Stimulated activated CD8-positive, alpha-beta memory T cell treated with anti-CD3 and anti-CD28 coated beads, Interleukin-4, amount 100 ng/mL, for 4 hours (primary cell): ENCODE results near the gene FBN2.

ENCODE experiments used
- DNase-seq, 2 donors: peaks; one replicate each; pipeline ENCODE4 v3.0.0-alpha.2; 2020; ENCODE audit warnings: low read depth in 2 of 2, low spot score in 1 of 2

The FBN2 gene

GRCh38 chr5:128257076-128257475, 281.0 kb downstream of the FBN2 start:
- DNase-seq: no peak

GRCh38 chr5:128254789-128255188, 283.3 kb downstream of the FBN2 start:
- DNase-seq: no peak

GRCh38 chr5:128253880-128254279, 284.2 kb downstream of the FBN2 start:
- DNase-seq: no peak

- DNase-seq: no peak
These were observed 284.9 kb downstream of the FBN2 start for GRCh38 chr5:128253161-128253560.

- no peak for DNase-seq
These were observed 285.3 kb downstream of the FBN2 start for GRCh38 chr5:128252756-128253155.

- DNase-seq: no peak
These were observed 285.8 kb downstream of the FBN2 start for GRCh38 chr5:128252196-128252595.

- no peak for DNase-seq
These were observed 292.1 kb downstream of the FBN2 start for GRCh38 chr5:128245974-128246373.

GRCh38 chr5:128243958-128244582, 294.0 kb downstream of the FBN2 start:
- no peak for DNase-seq

- no peak for DNase-seq
These were observed 296.9 kb downstream of the FBN2 start for GRCh38 chr5:128241051-128241695.

GRCh38 chr5:128237546-128237945, 300.5 kb downstream of the FBN2 start:
- DNase-seq: no peak

- no peak for DNase-seq
These were observed 301.0 kb downstream of the FBN2 start for GRCh38 chr5:128237000-128237399.

GRCh38 chr5:128236334-128236733, 301.7 kb downstream of the FBN2 start:
- DNase-seq: no peak

- DNase-seq: no peak
These were observed 303.0 kb downstream of the FBN2 start for GRCh38 chr5:128234928-128235641.

GRCh38 chr5:128228521-128228920, 309.5 kb downstream of the FBN2 start:
- DNase-seq: no peak

- DNase-seq: no peak
These were observed 310.0 kb downstream of the FBN2 start for GRCh38 chr5:128228008-128228407.

GRCh38 chr5:128225245-128226030, 312.6 kb downstream of the FBN2 start:
- no peak for DNase-seq

- DNase-seq: no peak
These were observed 313.7 kb downstream of the FBN2 start for GRCh38 chr5:128224336-128224735.

GRCh38 chr5:128220841-128221240, 317.2 kb downstream of the FBN2 start:
- DNase-seq: no peak

GRCh38 chr5:128216860-128217531, 321.0 kb downstream of the FBN2 start:
- DNase-seq: no peak

GRCh38 chr5:128216285-128216684, 321.8 kb downstream of the FBN2 start:
- DNase-seq: no peak

- DNase-seq: no peak
These were observed 324.2 kb downstream of the FBN2 start for GRCh38 chr5:128213833-128214232.
